Measurements from ENCODE around the gene DHX29. TPM values are rescaled to one million over a fixed set of nuclear protein-coding genes. Genes with fewer than 3 reads are reported as not detected.

DHX29 gene
- total RNA-seq, 1 experiment from 2014 or later = 21.8 TPM

GRCh38 chr5:55222092-55222984 lies 85.2 kb downstream of the DHX29 start:
- intact Hi-C loops (cut with micrococcal nuclease) = no loop called here
- Mint-ChIP-seq H3K9me3 (ENCODE audit: unreplicated experiment) (no peaks in the 10 kb centered on the region), H3K4me1 (ENCODE audit: insufficient read depth, unreplicated experiment) (no peaks in the 10 kb centered on the region), H3K27me3 (ENCODE audit: insufficient read depth, unreplicated experiment) (no peaks in the 10 kb centered on the region), H3K4me3 (ENCODE audit: unreplicated experiment) (no peak overlapping the region), H3K36me3 (ENCODE audit: insufficient read depth, unreplicated experiment) (no peaks in the 10 kb centered on the region), H3K27ac (ENCODE audit: low read depth, unreplicated experiment) (no peak overlapping the region)
- ChIA-PET POLR2A (interaction anchor here (0.6 kb wide), 1 partner anchor 378 kb away, joined by 4 read pairs; no protein-coding TSS in a partner anchor), CTCF (interaction anchor here (2.3 kb wide), 1 partner anchor 10 kb away, joined by 7 read pairs; no protein-coding TSS in a partner anchor)
- BruUV-seq (replicated peaks) = no TSS peak
- no peak for TF ChIP-seq CTCF (IDR thresholded peaks at IDR 0.05; ENCODE audit: unreplicated experiment)
- DNase-seq (ENCODE audit: unreplicated experiment) = no peak

GRCh38 chr5:55220433-55221185 lies 86.9 kb downstream of the DHX29 start:
- TF ChIP-seq CTCF (IDR thresholded peaks at IDR 0.05; ENCODE audit: unreplicated experiment) = no peak
- Mint-ChIP-seq H3K4me3 (ENCODE audit: unreplicated experiment) (no peak overlapping the region), H3K9me3 (ENCODE audit: unreplicated experiment) (no peaks in the 10 kb centered on the region), H3K27me3 (ENCODE audit: insufficient read depth, unreplicated experiment) (no peaks in the 10 kb centered on the region), H3K27ac (ENCODE audit: low read depth, unreplicated experiment) (no peak overlapping the region), H3K36me3 (ENCODE audit: insufficient read depth, unreplicated experiment) (no peaks in the 10 kb centered on the region), H3K4me1 (ENCODE audit: insufficient read depth, unreplicated experiment) (no peaks in the 10 kb centered on the region)
- ChIA-PET CTCF (no interaction called here), POLR2A (interaction anchor here (1.2 kb wide), 1 partner anchor 12 kb away, joined by 5 read pairs; the partner anchor contains the start of gene CCNO)
- intact Hi-C loops (cut with micrococcal nuclease) = no loop called here
- no TSS peak for BruUV-seq (replicated peaks)
- no peak for DNase-seq (ENCODE audit: unreplicated experiment)

GRCh38 chr5:55219770-55220169 lies 87.7 kb downstream of the DHX29 start:
- Mint-ChIP-seq H3K36me3 (ENCODE audit: insufficient read depth, unreplicated experiment) (no peaks in the 10 kb centered on the region), H3K4me1 (ENCODE audit: insufficient read depth, unreplicated experiment) (no peaks in the 10 kb centered on the region), H3K9me3 (ENCODE audit: unreplicated experiment) (no peaks in the 10 kb centered on the region), H3K27me3 (ENCODE audit: insufficient read depth, unreplicated experiment) (no peaks in the 10 kb centered on the region), H3K27ac (ENCODE audit: low read depth, unreplicated experiment) (no peak overlapping the region), H3K4me3 (ENCODE audit: unreplicated experiment) (no peak overlapping the region)
- TF ChIP-seq CTCF (IDR thresholded peaks at IDR 0.05; ENCODE audit: unreplicated experiment) = no peak
- intact Hi-C loops (cut with micrococcal nuclease) = no loop called here
- ChIA-PET POLR2A (no interaction called here), CTCF (no interaction called here)
- BruUV-seq (replicated peaks) = no TSS peak
- DNase-seq (ENCODE audit: unreplicated experiment) = no peak

- Mint-ChIP-seq H3K4me3 (ENCODE audit: unreplicated experiment) (no peak overlapping the region), H3K4me1 (ENCODE audit: insufficient read depth, unreplicated experiment) (no peaks in the 10 kb centered on the region), H3K27me3 (ENCODE audit: insufficient read depth, unreplicated experiment) (no peaks in the 10 kb centered on the region), H3K36me3 (ENCODE audit: insufficient read depth, unreplicated experiment) (no peaks in the 10 kb centered on the region), H3K27ac (ENCODE audit: low read depth, unreplicated experiment) (no peak overlapping the region), H3K9me3 (ENCODE audit: unreplicated experiment) (no peaks in the 10 kb centered on the region)
- intact Hi-C loops (cut with micrococcal nuclease) = no loop called here
- DNase-seq (ENCODE audit: unreplicated experiment) = peak; percentile 73
- no TSS peak for BruUV-seq (replicated peaks)
- TF ChIP-seq CTCF (IDR thresholded peaks at IDR 0.05; ENCODE audit: unreplicated experiment) = no peak
- ChIA-PET CTCF (interaction anchor here (0.6 to 0.7 kb wide), 2 partner anchors 47 to 187 kb away, joined by 3 read pairs; no protein-coding TSS in a partner anchor), POLR2A (interaction anchor here (0.8 kb wide), 1 partner anchor 14 kb away, joined by 4 read pairs; the partner anchor contains the start of gene CCNO)
These were observed 88.5 kb downstream of the DHX29 start for GRCh38 chr5:55218967-55219366.
